ENCODE results near the gene POC5.

- TF ChIP-seq CTCF (IDR thresholded peaks at IDR 0.05; ENCODE audit: insufficient read depth, low read length, poor library complexity, severe bottlenecking) (no peak), EZH2phosphoT487 (conservative IDR thresholded peaks at IDR 0.05; ENCODE audit: low read length) (no peak)
These were observed 86.4 kb downstream of the POC5 start for GRCh38 chr5:75630875-75631274.

All from SU-DHL-6 (cell line).